Measurements from ENCODE around the gene TANGO2.

The TANGO2 gene

DNA sequence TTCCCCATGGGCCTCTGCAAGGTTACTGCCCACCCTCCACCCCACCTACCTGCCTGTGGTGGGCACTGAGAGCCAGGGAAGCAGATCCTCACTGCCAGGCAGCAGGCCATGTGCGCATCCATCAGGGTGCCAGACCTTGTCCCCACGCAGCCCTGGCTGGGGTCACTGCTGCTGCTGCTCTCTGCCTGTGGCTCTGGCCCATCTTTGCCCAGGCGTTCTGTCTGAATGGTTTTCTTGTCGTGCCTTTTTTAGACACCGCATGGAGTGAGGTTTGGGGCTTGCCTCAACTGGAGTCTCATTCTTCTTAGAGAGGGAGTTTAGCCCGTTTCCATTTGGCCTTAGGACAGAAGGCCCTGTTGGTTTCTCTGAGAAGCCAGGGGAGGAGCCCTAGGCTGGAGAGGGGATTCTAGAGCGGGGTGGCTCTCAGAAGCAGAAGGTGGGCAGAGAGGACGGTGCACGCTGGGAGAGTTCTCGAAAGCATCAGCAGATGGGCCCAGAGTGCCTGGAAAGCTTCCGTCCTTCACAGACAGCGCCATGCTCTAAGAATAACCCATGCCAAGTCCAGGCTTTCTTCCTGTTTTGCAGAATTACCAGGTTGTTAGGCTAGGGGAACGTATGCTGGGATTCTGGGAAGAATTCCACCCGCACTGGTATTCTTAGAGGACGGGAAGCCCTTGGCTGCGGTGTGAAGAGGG is 8.1 kb downstream of the TANGO2 start:
- H3K27ac ChIP-seq (ENCODE audit: insufficient read depth, low read length, poor library complexity, severe bottlenecking), result no peak overlapping the region
- peaks cover 14% of the 10 kb centered on the region for H3K4me1 ChIP-seq (ENCODE audit: control insufficient read depth, insufficient read depth, low read length, poor library complexity, severe bottlenecking)
- no peaks in the 10 kb centered on the region for H3K27me3 ChIP-seq (replicated peaks; ENCODE audit: control insufficient read depth, insufficient read depth, low read length, poor library complexity, severe bottlenecking)
- peaks cover 3% of the 10 kb centered on the region for H3K36me3 ChIP-seq (ENCODE audit: control insufficient read depth, insufficient read depth, low read length)
- no peak overlapping the region for H3K4me3 ChIP-seq (ENCODE audit: insufficient read depth, low read depth, low read length, poor library complexity, severe bottlenecking)
- H3K9me3 ChIP-seq (ENCODE audit: control insufficient read depth, low read length), result no peaks in the 10 kb centered on the region
- no peak for DNase-seq

DNA sequence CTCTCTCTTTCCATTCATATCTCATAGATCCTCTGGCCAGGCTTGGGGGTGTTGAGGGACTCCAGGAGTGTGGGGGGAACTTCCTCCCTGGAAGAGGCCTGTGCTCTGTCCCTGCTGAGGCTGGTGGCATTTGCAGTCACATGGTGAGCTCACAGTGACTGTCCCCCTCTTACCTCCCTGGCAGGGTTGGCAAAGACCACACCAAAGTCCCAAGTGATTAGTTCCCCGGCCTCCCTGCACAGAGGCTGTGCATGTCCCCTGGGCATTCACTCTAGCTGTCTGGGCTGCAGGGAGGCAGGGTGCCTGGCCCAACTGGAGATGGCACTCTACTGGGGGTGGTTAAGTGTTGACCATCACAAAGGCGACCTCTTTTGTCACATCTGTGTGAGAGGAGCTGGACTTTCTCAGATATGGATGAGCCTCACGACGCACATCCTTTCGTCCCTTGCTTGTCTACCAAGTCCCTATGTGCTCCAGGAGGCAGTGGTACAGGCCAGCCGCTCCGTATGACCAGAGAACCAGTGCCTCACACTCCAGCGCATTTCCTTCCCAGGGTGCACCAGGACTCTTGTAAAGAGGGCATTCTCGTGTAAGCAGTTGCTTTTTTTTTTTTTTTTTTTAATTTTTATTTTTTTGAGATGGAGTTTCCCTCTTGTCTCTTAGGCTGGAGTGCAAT is 8.8 kb downstream of the TANGO2 start:
- Histone ChIP-seq H3K36me3 (ENCODE audit: control insufficient read depth, insufficient read depth, low read length) (peaks cover 3% of the 10 kb centered on the region), H3K27me3 (replicated peaks; ENCODE audit: control insufficient read depth, insufficient read depth, low read length, poor library complexity, severe bottlenecking) (no peaks in the 10 kb centered on the region), H3K4me1 (ENCODE audit: control insufficient read depth, insufficient read depth, low read length, poor library complexity, severe bottlenecking) (peaks cover 14% of the 10 kb centered on the region), H3K27ac (ENCODE audit: insufficient read depth, low read length, poor library complexity, severe bottlenecking) (no peak overlapping the region), H3K9me3 (ENCODE audit: control insufficient read depth, low read length) (no peaks in the 10 kb centered on the region), H3K4me3 (ENCODE audit: insufficient read depth, low read depth, low read length, poor library complexity, severe bottlenecking) (no peak overlapping the region)
- no peak for DNase-seq

DNA sequence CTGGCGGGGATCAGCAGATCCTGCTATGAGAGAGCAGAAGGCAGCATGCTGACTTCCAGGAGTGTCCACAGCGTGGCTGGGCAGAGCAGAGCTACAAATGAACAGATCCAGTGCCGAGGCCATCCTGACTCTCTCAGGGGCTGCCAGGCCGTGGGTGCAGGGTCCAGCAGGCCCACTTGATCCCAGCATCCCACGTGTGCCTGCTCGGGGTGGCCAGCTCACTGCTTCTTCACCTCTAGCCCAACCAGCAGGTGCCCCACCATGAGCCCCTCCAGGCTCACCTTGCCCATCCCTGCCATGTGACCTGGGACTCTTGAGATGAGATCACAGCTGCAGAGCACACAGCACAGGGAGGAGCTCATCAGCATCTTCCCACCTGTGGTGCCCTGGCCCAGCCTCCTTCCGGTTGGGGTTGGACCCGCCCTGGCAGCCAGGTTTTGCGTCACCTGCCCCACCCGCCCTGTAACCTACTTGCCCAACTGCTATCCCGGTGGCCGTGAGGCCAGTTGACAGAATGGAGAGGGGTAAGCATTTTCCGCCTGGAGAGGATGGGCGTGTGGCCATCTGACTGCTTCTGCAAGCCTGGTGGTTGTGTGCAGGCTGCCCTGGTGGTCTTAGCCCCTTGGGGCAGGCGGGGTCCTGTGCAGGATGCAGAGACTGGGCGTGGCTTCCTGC is 11.0 kb downstream of the TANGO2 start:
- Histone ChIP-seq H3K4me3 (ENCODE audit: insufficient read depth, low read depth, low read length, poor library complexity, severe bottlenecking) (no peak overlapping the region), H3K27me3 (replicated peaks; ENCODE audit: control insufficient read depth, insufficient read depth, low read length, poor library complexity, severe bottlenecking) (no peaks in the 10 kb centered on the region), H3K27ac (ENCODE audit: insufficient read depth, low read length, poor library complexity, severe bottlenecking) (no peak overlapping the region), H3K9me3 (ENCODE audit: control insufficient read depth, low read length) (no peaks in the 10 kb centered on the region), H3K4me1 (ENCODE audit: control insufficient read depth, insufficient read depth, low read length, poor library complexity, severe bottlenecking) (peaks cover 14% of the 10 kb centered on the region), H3K36me3 (ENCODE audit: control insufficient read depth, insufficient read depth, low read length) (peaks cover 4% of the 10 kb centered on the region)
- peak; percentile 34 to 47 (median 42) for DNase-seq

DNA sequence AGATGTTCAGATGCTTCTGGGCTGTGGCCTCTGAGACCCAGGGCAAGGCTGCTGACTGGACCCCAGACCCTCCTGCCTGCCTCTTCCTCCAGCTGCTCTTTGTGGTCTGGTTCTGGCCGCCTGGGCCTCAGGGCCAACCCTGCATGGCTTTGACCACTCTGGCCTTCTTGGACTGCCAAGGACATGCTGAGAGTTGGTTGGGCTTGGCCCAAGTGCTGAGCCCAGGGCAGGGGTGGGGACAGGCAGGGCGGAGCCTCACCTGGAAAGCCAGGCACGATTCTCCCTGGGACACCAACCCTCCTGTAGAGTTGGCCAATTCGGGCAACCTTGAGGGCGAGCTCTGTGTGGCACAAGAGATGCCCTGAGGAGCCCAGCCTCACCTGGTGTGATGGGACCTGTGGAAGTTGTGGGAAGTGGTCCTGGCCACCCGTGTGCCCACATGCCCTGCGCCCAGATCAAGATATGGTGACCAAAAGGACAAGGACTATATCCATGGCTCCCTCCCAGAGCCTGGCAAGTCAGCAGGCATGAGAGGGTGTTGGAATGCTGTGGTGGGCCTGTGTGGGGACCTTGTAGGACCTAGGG is 11.6 kb downstream of the TANGO2 start:
- no peak overlapping the region for H3K4me3 ChIP-seq (ENCODE audit: insufficient read depth, low read depth, low read length, poor library complexity, severe bottlenecking)
- H3K4me1 ChIP-seq (ENCODE audit: control insufficient read depth, insufficient read depth, low read length, poor library complexity, severe bottlenecking), result peaks cover 14% of the 10 kb centered on the region
- H3K27ac ChIP-seq (ENCODE audit: insufficient read depth, low read length, poor library complexity, severe bottlenecking), result no peak overlapping the region
- no peak for DNase-seq
- H3K9me3 ChIP-seq (ENCODE audit: control insufficient read depth, low read length), result no peaks in the 10 kb centered on the region
- H3K36me3 ChIP-seq (ENCODE audit: control insufficient read depth, insufficient read depth, low read length), result peaks cover 8% of the 10 kb centered on the region
- no peaks in the 10 kb centered on the region for H3K27me3 ChIP-seq (replicated peaks; ENCODE audit: control insufficient read depth, insufficient read depth, low read length, poor library complexity, severe bottlenecking)

DNA sequence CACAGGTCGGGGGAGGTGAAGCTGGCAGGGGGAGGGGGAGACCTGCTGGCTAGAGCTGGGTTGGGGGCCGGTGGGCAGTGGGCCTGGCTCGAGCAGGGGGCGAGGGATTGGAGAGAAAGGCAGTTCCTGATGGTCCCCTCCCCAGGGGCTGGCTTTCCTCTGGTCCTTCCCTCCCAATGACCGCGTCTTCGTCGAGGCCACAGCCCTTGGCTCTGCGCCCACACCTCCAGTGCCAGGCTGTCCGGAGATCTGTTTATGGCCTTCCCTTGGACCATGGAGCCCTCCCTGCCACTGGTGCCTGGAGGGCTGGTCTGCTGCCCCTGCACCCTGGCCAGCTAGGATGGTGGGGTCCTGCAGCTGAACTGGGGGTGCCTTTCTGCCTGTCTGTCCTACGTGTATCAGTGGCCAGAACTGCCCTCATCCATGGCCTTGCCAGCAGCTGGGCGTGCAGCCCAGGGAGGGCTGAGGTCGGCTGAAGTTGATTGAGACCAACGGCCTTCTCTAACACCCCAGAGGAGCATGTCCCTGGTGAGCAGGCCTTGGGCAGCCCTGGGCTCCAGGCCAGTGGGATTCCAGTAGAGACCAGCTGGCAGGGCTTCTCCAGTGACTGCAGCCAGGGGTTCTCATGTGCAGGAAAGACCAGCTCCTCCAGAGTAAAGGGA is 12.3 kb downstream of the TANGO2 start:
- Histone ChIP-seq H3K9me3 (ENCODE audit: control insufficient read depth, low read length) (no peaks in the 10 kb centered on the region), H3K36me3 (ENCODE audit: control insufficient read depth, insufficient read depth, low read length) (peaks cover 10% of the 10 kb centered on the region), H3K27me3 (replicated peaks; ENCODE audit: control insufficient read depth, insufficient read depth, low read length, poor library complexity, severe bottlenecking) (no peaks in the 10 kb centered on the region), H3K4me3 (ENCODE audit: insufficient read depth, low read depth, low read length, poor library complexity, severe bottlenecking) (no peak overlapping the region), H3K4me1 (ENCODE audit: control insufficient read depth, insufficient read depth, low read length, poor library complexity, severe bottlenecking) (peaks cover 14% of the 10 kb centered on the region), H3K27ac (ENCODE audit: insufficient read depth, low read length, poor library complexity, severe bottlenecking) (peak overlapping the region; percentile 23)
- DNase-seq, result no peak

DNA sequence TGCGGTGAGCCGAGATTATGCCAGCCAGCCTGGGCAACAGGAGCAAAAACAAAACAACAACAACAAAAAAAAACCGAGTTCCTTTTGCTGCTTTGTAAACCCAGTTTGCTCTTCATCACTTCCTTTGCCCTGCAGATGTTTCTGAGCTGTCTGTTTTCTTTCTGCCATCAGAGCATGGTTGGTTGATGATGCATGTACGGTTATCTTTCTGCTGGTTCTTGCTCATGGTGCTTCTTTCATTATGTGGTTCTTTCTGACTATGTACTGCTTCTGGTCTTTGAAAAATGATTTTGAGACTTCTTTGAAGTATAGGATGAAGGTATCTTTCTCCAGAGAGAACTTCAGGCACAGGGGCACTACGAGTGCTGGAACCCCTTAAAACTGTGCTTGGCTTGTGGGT is 13.2 kb downstream of the TANGO2 start:
- Histone ChIP-seq H3K36me3 (ENCODE audit: control insufficient read depth, insufficient read depth, low read length) (peaks cover 14% of the 10 kb centered on the region), H3K9me3 (ENCODE audit: control insufficient read depth, low read length) (no peaks in the 10 kb centered on the region), H3K4me3 (ENCODE audit: insufficient read depth, low read depth, low read length, poor library complexity, severe bottlenecking) (no peak overlapping the region), H3K27me3 (replicated peaks; ENCODE audit: control insufficient read depth, insufficient read depth, low read length, poor library complexity, severe bottlenecking) (no peaks in the 10 kb centered on the region), H3K27ac (ENCODE audit: insufficient read depth, low read length, poor library complexity, severe bottlenecking) (no peak overlapping the region), H3K4me1 (ENCODE audit: control insufficient read depth, insufficient read depth, low read length, poor library complexity, severe bottlenecking) (peaks cover 14% of the 10 kb centered on the region)
- DNase-seq, result no peak

DNA sequence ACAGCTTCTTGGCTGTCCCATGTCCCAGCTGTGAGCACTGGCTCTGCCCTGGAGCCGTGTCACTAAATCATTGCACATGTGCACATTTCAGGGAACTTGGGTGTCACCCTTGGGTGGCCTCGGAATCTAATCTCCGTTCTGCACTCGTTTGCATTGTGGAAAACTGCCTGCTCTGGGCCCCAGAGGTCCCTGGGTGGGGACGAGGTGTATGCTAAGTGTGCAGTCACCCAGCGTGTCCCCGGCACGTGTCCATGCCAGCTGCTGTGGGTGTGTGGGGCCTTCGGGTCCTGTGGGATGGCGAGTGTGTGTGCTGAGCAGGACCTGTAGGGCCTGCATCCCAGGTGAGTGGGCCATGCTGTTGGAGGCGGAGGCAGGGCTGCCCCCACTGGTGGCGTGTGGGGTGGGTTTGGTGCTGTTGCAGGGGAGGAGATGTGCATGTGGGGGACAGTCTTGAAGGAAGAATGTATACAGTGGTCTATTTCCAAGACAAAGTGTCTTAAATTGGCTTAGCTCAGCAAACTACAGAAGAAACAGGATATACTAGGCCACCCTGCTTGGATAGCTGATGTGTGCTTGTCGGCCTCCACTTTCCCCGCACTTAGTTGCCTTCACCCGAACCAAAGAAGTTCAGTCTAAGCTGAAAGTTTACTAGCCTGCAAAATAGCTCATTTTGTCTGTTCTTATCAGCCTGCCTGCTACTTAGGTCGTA is 14.6 kb downstream of the TANGO2 start:
- Histone ChIP-seq H3K36me3 (ENCODE audit: control insufficient read depth, insufficient read depth, low read length) (peaks cover 15% of the 10 kb centered on the region), H3K4me1 (ENCODE audit: control insufficient read depth, insufficient read depth, low read length, poor library complexity, severe bottlenecking) (peaks cover 14% of the 10 kb centered on the region), H3K27ac (ENCODE audit: insufficient read depth, low read length, poor library complexity, severe bottlenecking) (no peak overlapping the region), H3K4me3 (ENCODE audit: insufficient read depth, low read depth, low read length, poor library complexity, severe bottlenecking) (no peak overlapping the region), H3K9me3 (ENCODE audit: control insufficient read depth, low read length) (no peaks in the 10 kb centered on the region), H3K27me3 (replicated peaks; ENCODE audit: control insufficient read depth, insufficient read depth, low read length, poor library complexity, severe bottlenecking) (no peaks in the 10 kb centered on the region)
- no peak for DNase-seq

DNA sequence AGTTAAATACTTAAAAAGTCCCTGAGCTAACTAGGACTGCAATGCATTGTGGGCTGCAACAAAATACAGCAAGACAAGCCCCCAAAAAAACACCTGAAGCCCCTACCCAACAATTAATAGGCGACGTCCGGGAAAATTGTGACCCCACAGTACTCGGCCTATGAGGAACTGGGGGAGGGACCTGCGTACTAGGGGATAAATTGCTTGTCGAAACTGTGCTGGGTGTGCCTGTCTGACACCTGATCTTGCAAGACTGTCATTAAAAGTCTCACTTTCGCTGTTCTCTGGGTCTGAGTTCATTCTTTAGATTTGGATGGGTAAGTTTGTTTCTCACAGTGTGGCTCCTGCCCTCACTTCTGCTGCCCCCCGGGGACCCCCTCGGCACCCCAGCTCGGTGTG is 15.2 kb downstream of the TANGO2 start:
- no peak overlapping the region for H3K4me3 ChIP-seq (ENCODE audit: insufficient read depth, low read depth, low read length, poor library complexity, severe bottlenecking)
- H3K27me3 ChIP-seq (replicated peaks; ENCODE audit: control insufficient read depth, insufficient read depth, low read length, poor library complexity, severe bottlenecking), result no peaks in the 10 kb centered on the region
- H3K36me3 ChIP-seq (ENCODE audit: control insufficient read depth, insufficient read depth, low read length), result peaks cover 20% of the 10 kb centered on the region
- H3K27ac ChIP-seq (ENCODE audit: insufficient read depth, low read length, poor library complexity, severe bottlenecking), result no peak overlapping the region
- no peaks in the 10 kb centered on the region for H3K9me3 ChIP-seq (ENCODE audit: control insufficient read depth, low read length)
- H3K4me1 ChIP-seq (ENCODE audit: control insufficient read depth, insufficient read depth, low read length, poor library complexity, severe bottlenecking), result peaks cover 14% of the 10 kb centered on the region
- DNase-seq, result no peak

DNA sequence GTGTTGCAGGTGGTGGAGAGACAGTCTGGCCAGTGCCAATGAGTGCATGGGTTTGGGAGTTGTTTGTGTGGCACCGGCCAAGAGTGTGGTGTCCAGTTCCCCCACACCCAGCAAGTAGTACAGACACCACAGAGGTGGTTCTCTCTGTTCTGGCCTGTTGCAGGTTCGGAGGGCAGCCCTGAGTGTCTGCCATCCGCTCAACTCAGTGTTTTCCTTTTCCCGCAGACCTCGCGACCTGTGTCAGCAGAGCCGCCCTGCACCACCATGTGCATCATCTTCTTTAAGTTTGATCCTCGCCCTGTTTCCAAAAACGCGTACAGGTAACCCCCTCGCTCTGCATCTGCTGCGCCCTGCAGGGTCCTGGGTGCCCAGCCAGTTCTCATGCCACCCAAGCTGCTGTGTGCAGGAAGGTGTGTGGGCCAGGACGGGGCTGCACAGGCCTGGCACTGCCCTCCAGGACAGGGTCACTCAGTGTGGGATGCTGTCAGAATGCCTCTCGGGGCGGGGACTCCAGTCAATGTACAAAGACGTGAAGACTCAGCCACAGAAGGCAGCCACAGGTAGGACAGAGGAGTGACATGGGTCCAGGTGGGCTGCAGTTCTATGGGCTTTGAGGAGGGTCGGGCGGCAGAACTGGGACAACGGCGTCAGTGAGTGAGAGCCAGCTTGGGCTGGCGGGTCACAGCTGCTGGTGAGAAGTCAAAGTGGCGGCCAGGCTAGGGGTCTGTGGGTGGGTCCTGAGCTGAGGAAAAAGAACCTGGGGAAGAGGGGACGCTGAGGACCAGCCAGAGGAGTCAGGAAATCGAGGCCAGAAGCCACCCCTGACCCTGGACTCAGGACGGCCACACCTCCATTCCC is 15.9 kb downstream of the TANGO2 start:
- peaks cover 20% of the 10 kb centered on the region for H3K36me3 ChIP-seq (ENCODE audit: control insufficient read depth, insufficient read depth, low read length)
- no peak overlapping the region for H3K4me3 ChIP-seq (ENCODE audit: insufficient read depth, low read depth, low read length, poor library complexity, severe bottlenecking)
- H3K27ac ChIP-seq (ENCODE audit: insufficient read depth, low read length, poor library complexity, severe bottlenecking), result no peak overlapping the region
- no peak for DNase-seq
- H3K27me3 ChIP-seq (replicated peaks; ENCODE audit: control insufficient read depth, insufficient read depth, low read length, poor library complexity, severe bottlenecking), result no peaks in the 10 kb centered on the region
- no peaks in the 10 kb centered on the region for H3K9me3 ChIP-seq (ENCODE audit: control insufficient read depth, low read length)
- H3K4me1 ChIP-seq (ENCODE audit: control insufficient read depth, insufficient read depth, low read length, poor library complexity, severe bottlenecking), result peaks cover 8% of the 10 kb centered on the region

All from effector memory CD4-positive, alpha-beta T cell (primary cell).